Measurements from ENCODE around the gene MYBBP1A.

Gene MYBBP1A

DNA sequence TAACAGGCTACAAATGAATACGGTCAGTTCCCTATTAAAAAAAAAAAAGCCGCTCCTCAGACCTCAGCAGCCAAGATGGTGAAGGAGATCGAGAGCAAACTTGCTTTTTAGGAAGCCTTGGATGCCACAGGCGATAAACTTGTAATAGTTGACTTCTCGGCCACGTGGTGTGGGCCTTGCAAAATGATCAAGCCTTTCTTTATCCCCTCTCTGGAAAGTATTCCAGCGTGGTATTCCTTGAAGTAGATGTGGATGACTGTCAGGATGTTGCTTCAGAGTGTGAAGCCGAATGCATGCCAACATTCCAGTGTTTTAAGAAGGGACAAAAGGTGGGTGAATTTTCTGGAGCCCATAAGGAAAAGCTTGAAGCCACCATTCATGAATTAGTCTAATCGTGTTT is 16.9 kb upstream of the MYBBP1A start:
- DNase-seq (ENCODE audit: low read depth in 2 of 2), result no peak

DNA sequence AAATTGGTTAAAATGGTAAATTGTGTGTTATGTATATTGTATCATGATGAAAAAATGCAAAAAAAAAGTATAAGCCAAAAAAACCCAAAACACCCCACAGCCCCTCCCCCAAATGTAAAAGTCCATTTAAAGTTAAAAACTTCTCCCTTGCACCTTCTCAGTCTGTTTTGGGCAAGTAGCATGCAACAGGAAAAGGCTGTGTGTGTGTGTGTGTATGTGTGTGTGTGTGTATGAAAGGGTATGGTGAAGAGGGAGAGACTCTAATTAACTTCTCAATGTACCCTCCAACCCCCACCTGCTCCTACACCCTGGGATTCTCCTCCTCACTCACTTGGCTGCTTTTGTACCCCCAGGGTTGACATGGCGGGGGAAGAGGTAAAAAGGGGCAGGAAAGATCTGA is 14.4 kb upstream of the MYBBP1A start:
- DNase-seq (ENCODE audit: low read depth in 2 of 2), result no peak

DNA sequence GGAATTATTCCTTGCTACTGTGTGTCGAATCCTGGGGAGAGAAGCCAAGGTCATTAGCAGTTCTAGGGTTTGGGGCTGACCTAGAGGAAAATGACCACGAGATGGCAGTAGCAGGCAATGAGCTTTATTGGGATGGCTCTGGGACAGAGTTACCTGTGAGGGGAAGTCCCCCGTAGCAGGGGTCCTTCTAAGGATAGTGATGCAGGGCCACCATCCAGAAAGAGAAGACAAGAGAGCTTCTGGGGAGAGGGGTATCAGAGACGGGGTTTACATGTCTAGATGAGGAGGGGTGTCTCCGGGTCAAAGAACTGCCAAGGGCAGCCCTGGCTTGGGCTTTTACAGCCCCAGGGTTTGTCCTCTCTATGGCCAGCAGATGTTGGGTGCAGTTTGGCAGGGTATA is 11.6 kb upstream of the MYBBP1A start:
- DNase-seq (ENCODE audit: low read depth in 2 of 2), result peak in 1 of 2 experiments; percentile 40

- peak; percentile 28 to 54 for DNase-seq (ENCODE audit: low read depth in 2 of 2)
Measured at GRCh38 chr17:4565209-4566141, 10.3 kb upstream of the MYBBP1A start.

- DNase-seq (ENCODE audit: low read depth in 2 of 2), result no peak
Measured at GRCh38 chr17:4562015-4562969, 7.1 kb upstream of the MYBBP1A start.

- DNase-seq (ENCODE audit: low read depth in 2 of 2), result no peak
Measured at GRCh38 chr17:4560837-4561256, 5.7 kb upstream of the MYBBP1A start.

- DNase-seq (ENCODE audit: low read depth in 2 of 2), result no peak
Measured at GRCh38 chr17:4560421-4560820, 5.2 kb upstream of the MYBBP1A start, which contains the start of gene GGT6. TSS of gene GGT6 (minus strand) at chr17:4560577. CDS start at chr17:4560521, 56 bp downstream.

DNA sequence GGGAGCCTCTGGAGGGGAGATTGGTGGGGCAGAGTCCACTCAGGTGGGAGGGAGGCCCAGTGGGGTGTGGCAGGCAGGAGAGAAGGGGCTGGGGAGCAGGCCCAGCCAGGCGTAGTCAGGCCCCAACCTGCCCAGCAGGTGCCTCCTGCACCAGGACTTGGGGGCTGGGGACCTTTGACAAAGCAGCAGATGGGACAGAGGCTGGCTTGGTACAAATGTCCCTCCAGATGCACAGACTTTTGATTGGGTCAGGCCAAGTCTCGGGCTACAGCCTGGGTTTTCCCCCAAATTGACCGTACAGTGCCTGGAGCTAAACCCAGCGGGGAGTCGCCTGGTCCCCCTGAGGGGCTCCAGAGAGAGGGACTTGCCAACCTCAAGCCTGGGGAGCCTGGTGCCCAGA is 4.8 kb upstream of the MYBBP1A start:
- DNase-seq (ENCODE audit: low read depth in 2 of 2), result no peak

DNA sequence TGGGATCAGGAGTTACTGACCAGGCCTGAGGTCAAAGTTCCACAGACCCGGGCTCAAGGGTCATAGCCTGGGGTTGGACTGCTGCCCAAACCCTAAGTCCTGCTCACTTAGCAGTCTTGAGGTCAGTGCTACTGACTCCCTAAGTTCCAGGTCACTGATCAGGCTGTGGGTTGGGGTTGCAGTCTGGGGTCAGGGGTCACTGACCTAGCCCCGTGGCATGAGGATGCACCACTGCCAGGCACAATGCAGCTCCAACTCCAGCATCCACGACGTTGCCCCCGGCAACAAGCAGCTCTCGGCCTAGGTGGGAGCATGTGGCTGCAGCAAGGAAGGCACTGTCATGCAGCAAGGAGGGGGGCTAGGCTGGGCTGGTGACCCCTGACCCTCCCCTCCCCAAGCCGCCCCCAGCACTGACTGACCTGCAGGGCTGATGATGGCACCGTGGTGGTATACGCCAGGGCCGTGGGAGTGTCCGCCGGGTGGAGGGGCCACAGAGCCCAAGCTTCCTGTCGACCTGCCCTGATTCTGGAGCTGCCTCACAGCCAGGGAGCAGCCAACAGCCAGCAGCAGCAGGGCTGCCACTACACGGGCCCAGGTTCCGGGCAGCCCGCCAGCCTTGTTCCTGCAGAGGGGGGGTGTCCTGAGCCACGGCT is 4.1 kb upstream of the MYBBP1A start:
- DNase-seq (ENCODE audit: low read depth in 2 of 2), result no peak

GRCh38 chr17:4558347-4558971 is 3.3 kb upstream of the MYBBP1A start:
- DNase-seq (ENCODE audit: low read depth in 2 of 2), result no peak

GRCh38 chr17:4557626-4558346 is 2.6 kb upstream of the MYBBP1A start:
- no peak for DNase-seq (ENCODE audit: low read depth in 2 of 2)

GRCh38 chr17:4556996-4557395 is 1.8 kb upstream of the MYBBP1A start:
- no peak for DNase-seq (ENCODE audit: low read depth in 2 of 2)

DNA sequence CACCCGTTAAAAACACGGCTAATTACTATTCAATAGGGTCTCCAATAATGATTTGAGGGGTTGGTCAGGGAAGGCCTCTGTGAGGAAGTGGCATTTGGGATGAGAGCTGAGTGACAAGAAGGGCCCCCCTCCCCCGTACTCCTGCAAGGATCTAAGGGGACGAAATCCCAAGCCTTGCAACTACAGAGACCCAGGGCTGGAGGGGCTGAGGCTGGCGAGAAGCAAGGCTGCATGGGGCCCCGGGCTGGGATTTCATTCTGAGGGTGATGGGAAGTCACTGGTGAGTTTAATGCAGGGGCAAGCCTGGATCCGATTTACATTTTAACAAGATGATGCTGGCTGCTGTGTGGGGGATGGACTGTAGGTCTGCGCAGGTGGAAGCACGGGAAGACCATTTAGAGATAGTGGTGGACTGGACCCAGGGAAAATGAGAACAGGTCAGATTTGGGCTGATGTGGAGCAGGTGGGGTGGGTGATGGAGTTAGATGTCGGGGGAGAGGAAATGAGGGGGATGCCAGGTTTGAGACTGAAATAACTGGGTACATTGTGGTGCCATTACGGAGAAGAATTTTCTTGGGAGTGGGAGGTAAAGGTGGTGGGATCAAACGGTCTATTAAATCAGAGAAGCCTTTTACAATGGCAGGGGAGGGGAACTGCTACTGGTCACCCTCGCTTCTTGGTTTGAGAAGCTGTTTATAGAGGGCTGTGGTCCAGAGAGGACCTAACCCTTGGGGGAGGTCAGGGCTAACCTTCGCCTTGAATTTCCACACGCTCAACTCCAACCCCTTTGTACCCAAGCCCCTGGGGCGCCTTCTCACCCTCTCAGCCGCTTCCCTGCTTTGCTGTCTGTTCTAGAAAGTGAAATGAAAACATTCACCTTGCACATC is 932 bp upstream of the MYBBP1A start:
- no peak for DNase-seq (ENCODE audit: low read depth in 2 of 2)

GRCh38 chr17:4554441-4554996 is 665 bp downstream of the MYBBP1A start:
- DNase-seq (ENCODE audit: low read depth in 2 of 2), result no peak

DNA sequence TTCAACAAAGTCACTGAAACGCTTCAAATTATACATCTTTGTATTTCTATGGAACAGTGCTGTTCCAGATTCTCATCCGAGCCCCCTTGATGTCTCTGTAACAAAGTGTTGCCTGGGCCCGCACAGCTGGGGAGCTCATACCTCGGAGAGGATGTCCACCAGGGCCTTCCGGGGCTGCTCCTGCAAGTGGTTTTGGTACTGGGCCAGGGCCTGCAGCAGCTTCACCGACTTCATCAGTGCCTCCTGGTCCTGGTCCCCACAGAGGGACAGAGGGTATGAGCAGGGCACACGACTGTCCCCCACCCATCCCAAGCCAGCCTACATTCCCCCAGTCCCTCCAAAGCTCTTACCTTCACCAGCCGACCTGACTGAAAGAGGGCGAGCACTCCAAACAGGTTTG is 1.5 kb downstream of the MYBBP1A start:
- no peak for DNase-seq (ENCODE audit: low read depth in 2 of 2)

DNA sequence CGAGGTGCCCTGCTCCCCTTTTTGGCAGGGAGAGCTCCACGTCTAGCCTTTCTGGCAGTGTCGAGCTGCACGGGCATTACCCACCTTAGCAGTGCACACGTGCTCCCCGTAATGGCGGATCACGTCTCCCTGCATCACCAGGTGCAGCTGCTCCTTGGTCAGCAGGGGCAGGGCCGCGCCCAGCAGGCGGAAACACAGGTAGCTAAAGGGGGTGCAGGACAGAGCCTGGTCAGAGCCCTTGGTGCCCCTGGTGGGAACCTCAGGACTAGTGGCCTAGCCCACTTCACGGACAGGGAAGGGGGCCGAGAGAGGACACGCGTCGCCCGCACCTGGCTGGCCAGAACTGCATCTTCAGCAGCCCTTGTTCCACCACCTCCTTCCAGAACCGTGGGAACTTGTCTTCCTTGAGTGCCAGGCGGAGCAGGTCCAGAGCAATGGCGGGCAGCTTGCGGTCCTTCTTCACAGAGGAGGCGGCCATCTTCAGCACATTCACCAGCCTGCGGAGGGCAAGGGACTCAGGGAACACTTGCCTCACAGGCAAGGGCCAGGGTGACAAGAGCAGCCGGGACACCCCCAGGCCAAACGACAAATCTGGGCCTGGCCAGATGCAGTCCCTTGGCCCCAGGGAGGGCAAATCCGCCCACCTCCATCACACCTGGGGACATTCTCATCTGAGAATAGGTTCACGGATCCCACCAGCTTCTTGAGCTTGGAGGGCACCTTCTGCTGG is 3.2 kb downstream of the MYBBP1A start:
- DNase-seq (ENCODE audit: low read depth in 2 of 2), result no peak

DNA sequence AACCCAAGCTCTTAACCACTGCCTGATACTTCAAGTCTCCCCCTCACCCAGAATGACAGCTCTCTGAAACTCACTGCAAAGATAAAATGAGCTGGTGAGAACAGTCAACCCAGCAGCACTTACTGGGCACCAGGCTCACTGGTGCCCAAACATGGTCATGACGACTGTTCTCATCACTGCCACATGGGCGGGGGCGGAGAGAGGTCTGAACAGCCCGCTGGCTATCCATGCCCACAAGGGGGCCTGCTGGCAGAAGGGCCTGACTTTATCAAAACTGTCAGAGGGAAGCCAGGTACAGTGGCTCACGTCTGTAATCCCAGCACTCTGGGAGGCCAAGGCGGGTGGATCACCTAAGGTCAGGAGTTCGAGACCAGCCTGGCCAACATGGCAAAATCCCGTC is 4.0 kb downstream of the MYBBP1A start:
- DNase-seq (ENCODE audit: low read depth in 2 of 2), result no peak

GRCh38 chr17:4550534-4551039 is 4.6 kb downstream of the MYBBP1A start:
- no peak for DNase-seq (ENCODE audit: low read depth in 2 of 2)
